DMS79 treated with DMSO at 0.1 percent for 48 hours (cell line): ENCODE results near the gene BCAS3.
"Not testable (repeated sequence)": the region's sequence is repeated elsewhere in the genome, so short reads cannot be mapped to it uniquely, and the experiment has no call there.

ENCODE experiments used
- DNase-seq: peaks from one replicate; lab custom pipeline; 2025; lab: John Stamatoyannopoulos, UW

BCAS3 gene

DNA sequence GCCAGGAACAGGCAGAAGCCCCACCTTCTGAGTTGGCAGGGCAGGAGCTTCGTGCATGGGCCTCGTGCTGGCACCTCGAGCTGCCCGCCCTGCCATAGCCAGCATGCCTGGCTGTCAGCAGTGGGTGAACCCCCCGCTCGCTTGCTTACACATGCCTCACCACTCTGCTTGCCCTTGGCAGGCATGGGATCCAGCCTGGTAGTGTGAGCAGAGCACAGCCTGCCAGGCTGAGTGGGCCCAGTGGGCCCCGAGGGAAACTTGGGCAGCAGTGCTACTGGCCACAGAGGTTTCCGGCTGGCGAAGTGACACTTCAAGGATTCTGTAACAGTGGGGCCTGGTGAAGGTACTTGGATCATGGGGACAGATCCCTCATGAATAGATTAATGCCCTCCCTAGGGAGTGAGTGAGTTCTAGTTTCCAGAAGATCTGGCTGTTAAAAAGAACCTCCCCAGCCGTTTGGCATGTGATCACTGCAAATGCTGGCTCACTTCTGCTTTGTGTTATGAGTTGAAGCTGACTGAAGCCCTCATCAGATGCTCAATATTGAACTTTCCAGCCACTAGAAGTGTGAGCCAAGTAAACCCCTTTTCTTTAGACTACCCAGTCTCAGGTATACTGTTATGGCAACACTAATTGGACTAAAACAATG, 114.7 kb downstream of the BCAS3 start:
- DNase-seq, result no peak

GRCh38 chr17:60798576-60798975, 120.9 kb downstream of the BCAS3 start:
- DNase-seq, result no peak

DNA sequence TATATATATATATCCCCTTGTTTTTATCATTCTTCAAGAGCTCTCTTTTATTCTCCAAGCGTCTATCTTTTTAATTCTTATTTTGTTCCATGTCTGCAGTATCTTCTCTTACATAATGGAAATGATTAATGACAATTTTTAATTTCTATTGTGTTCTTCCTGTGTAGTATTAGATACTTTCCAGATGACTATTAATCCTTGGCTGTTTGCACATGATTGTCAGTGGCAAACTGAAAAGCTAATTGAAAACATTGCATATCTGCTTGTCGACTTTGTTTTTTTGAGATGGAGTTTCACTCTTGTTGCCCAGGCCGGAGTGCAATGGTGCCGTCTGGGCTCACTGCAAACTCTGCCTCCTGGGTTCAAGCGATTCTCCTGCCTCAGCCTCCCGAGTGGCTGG, 124.7 kb downstream of the BCAS3 start:
- DNase-seq, result no peak

GRCh38 chr17:60803059-60803458, 125.4 kb downstream of the BCAS3 start:
- DNase-seq, result no peak

- no peak for DNase-seq
Observed at GRCh38 chr17:60804831-60805230, 127.2 kb downstream of the BCAS3 start.

DNA sequence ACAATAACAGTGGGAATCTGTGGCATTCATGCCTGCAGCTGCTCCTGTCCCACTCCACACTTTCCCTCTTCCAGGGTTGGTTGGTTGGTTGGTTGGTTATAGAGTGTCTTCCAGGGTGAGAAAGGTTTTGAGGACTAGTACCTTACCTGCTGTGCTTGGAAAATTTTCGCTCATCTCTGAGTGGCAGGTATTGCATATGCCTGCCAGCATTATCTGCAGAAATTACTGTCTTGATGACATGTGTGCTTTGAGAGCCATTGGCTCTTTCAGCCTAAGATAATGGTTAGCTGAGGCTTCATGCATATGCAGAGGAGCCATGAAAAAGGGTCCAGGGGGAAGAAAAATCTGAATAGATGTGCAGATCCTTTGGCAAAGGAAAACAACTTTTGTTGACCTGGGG, 131.8 kb downstream of the BCAS3 start:
- DNase-seq, result no peak

DNA sequence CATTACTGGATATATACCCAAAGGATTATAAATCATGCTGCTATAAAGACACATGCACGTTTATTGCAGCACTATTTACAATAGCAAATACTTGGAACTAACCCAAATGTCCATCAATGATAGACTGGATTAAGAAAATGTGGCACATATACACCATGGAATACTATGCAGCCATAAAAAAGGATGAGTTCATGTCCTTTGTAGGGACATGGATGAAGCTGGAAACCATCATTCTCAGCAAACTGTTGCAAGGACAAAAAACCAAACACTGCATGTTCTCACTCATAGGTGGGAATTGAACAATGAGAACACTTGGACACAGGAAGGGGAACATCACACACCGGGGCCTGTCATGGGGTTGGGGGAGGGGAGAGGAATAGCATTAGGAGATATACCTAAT, 137.3 kb downstream of the BCAS3 start:
- not testable (repeated sequence) for DNase-seq

DNA sequence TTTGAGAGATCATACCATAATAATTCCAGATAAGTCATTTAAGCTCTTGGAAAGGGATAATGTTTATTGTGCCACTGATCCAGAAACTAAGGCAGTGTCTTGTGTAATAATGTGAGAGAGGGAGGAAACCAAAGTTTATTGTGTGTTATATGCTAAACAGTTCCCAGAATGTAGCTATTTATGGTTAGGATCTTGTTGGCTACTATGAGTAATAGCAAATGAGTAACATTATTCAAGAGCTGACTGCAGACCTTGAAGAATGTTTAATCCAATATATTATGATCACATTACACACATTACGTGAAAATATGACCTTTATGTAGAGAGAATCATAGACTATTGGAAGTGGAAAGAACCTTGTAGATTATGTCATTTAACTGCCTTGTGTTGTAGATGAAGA, 139.5 kb downstream of the BCAS3 start:
- no peak for DNase-seq

DNA sequence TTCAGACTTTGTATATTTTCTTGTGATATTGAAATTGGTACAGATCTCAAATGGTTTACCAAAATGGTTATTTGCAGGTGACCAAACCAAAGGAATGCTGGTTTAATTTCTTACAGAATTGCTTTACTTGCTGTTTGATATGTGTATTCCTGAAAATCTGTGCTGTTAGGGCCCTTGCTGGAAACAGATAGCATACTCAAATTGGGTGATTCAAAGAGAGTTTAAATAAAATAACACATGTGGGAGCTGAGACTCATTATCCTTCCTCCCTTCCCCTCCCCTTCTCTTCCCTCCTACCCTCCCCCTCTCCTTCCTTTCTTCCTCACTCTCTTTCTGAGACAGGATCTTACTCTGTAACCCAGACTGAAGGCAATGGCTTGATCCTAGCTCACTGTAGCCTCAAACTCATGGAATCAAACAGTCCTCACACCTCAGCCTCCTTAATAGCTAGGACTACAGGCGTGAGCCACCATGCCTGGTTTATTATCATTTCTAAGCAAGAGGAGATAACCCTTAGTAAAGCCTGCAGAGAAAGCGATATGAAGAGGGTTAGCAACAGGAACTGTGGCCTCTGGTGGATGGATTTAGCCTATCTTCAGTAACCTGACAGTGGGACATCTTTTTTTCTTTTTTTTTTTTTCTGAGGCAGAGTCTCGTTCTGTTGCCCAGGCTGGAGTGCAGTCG, 141.9 kb downstream of the BCAS3 start:
- DNase-seq, result no peak

DNA sequence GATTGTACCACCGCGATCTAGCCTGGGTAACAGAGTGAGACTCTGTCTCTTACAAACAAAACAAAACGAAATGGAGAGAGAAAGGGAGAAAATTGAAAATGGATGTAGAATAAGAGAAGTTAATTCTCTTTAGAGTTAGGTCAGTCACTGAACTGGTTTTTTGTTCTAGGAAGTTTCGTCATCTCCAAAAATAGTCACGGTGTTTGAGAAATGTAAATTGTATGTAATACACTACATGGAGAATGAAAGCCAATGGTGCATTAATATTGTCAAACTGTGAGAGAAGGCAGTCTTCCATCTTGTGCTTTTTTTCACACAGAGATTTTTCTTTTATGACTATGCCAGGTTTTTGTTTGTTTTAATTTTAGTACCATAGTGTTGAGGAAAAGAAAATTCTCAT, 145.9 kb downstream of the BCAS3 start:
- DNase-seq, result peak; percentile 3

- DNase-seq, result no peak
Observed at GRCh38 chr17:60825351-60825750, 147.7 kb downstream of the BCAS3 start.

- DNase-seq, result no peak
Observed at GRCh38 chr17:60827943-60828342, 150.3 kb downstream of the BCAS3 start.

DNA sequence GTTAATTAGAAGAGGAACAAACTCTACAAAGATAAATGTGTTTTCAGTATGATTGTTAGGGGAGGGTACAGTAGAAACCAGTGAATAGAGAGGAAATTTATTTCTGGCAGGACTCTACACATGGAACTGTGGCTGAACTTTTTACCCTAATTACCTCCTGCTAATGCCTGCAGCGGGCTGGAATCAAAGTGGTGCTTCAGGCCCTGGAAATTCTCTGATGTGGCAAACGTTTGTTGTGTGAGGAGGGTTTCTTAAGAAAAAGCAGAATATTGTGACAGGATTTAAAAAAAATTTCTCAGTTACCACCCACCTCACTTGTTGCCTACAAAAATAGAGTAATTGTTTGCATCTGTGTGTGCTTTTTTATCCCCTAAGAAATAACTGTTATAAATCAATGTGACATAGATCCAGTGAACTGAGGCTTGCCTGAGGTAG, 154.5 kb downstream of the BCAS3 start:
- no peak for DNase-seq

DNA sequence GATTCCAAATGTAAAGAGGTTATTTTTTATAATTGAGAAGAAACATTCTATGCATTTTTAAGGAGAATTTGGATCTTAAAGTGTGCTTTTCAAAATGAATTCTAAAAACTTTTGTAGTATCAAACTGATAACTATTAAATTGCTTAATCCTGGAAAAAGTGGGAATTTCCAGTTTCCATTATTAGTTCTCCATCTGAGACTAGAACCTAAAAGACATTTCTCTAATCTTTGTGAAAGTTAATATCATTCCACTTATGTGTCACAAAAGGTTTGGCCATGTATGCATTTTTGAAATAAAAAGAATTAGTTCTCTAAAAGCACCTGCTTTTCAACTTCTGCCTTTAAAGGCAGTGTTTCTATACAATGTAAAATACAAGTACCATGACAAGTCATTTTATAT, 155.0 kb downstream of the BCAS3 start:
- DNase-seq, result no peak

DNA sequence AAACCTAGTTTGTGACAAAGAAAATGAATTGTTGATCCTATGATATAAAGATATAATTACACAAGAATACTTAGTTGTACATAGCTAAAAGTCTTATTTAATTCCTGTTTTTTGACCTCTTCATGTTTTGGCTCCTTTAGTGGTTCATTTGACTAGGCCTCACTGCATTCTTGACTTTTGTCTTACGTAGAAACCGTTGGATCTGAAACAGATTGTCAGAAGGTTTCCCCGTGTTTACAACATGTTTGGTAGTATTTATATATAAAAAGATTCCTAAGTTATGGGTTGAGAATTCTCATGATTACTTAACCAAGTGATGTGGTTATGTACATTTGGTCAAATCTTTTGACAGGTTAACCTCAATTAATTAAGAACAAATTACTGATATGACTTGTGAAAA, 162.8 kb downstream of the BCAS3 start:
- DNase-seq, result no peak

- no peak for DNase-seq
Observed at GRCh38 chr17:60845012-60845411, 167.4 kb downstream of the BCAS3 start.

DNA sequence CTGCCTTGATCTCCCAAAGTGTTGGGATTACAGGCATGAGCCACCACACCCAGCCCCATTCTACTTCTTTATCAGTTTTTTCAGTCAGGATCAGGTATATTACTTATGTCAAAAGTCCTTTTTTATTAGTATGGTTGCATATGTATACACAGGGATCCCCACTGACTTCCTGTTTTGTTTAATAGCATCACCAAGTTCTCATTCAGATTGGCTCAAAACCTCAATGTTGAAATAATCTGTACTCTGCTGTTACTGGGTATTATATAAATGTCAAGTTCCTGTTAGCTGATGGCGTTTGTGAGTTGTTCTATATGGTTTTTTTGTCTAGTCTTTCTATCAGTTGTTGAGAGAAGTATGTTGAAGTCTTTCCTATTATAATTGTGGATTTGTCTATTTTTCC, 168.5 kb downstream of the BCAS3 start:
- no peak for DNase-seq

- no peak for DNase-seq
Observed at GRCh38 chr17:60851181-60851580, 173.5 kb downstream of the BCAS3 start.

DNA sequence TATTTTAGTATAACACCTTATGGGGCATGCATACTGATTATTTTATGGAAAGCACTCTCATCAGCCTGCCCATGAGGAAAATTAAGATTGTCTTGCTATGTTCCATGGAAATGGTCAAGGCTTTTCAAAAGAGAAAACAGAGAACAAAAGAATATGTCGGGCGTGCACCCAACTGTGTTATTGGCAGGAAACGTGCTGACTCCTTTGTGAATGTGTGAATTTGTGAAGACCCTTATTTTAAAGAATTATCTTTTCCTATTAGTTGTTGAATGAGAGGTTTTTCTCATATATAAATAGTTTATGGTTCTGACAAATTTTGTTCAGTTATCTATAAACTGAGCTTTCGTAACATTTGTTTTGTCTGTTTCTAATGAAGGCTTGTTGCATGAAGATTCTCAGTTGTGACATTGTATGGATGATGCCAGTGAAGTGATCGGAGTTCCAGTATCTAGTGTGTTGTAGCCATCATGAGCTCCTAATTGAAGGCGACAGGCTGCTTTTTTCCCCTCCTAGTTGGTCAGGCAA, 180.0 kb downstream of the BCAS3 start:
- DNase-seq, result no peak

- no peak for DNase-seq
Observed at GRCh38 chr17:60862482-60862881, 184.8 kb downstream of the BCAS3 start.

GRCh38 chr17:60863892-60864707, 186.4 kb downstream of the BCAS3 start:
- no peak for DNase-seq

- no peak for DNase-seq
Observed at GRCh38 chr17:60864708-60865005, 187.0 kb downstream of the BCAS3 start.

DNA sequence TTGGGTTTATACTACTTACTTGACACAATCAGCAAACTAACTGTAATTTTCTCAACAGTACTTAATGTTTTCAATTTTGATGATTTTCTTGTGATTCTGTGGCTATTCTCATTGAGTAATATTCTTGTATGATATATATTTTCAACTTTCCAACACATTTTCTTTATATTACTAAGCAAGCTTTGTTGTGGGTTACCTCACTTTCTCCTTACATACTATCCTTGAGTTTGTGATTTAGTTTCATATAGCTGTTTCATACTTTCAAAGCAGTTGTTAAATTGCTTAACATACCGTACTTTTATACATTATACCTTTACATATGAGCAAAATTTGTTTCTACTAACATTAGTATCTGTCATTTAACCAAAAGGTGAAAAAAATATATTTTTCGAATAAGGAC, 197.1 kb downstream of the BCAS3 start:
- DNase-seq, result no peak
